ENCODE results near the gene BBX. TPM values are rescaled to one million over a fixed set of nuclear protein-coding genes. Genes with fewer than 3 reads are reported as not detected.

Gene BBX
- total RNA-seq, 2 donors from 2014 or later = 57.4 to 74.5 TPM

DNA sequence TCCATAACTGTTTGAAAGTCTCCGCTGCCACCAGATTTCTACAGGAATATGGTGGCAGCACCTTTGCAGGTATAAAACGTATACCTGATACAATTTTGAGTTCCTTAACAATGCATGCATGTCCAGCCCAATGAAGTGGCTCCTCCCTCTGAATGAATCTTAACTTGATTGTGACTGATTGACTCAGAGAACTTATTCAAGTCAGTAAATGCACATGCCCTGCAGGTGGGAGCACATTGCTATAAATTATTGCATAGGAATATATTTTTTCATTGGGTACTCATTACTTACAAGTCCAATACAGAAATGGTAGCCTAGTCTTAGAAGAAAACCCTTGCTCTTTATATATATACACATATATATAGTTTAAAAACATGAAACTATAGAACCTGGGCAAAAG is 259.3 kb downstream of the BBX start:
- DNase-seq (ENCODE audit: low spot score) (no peak), ATAC-seq (ENCODE audit: insufficient number of reproducible peaks, low FRiP score, low read depth) (no peak)
- no peaks in the 10 kb centered on the region for H3K9me3 ChIP-seq
- H3K27ac ChIP-seq = no peak overlapping the region
- H3K27me3 ChIP-seq (replicated peaks; ENCODE audit: insufficient read depth) = no peaks in the 10 kb centered on the region
- peaks cover 6% of the 10 kb centered on the region for H3K36me3 ChIP-seq
- TF ChIP-seq CTCF (IDR thresholded peaks at IDR 0.05) = no peak
- H3K4me1 ChIP-seq (ENCODE audit: control insufficient read depth in 1 of 2, low read depth in 2 of 2) = no peaks in the 10 kb centered on the region
- no peak overlapping the region for H3K4me3 ChIP-seq

GRCh38 chr3:107790612-107791011 is 267.9 kb downstream of the BBX start:
- Histone ChIP-seq H3K27ac (no peak overlapping the region), H3K27me3 (replicated peaks; ENCODE audit: insufficient read depth) (no peaks in the 10 kb centered on the region), H3K4me1 (ENCODE audit: control insufficient read depth in 1 of 2, low read depth in 2 of 2) (peaks cover 10 to 13% of the 10 kb centered on the region in 2 donors), H3K36me3 (no peaks in the 10 kb centered on the region), H3K4me3 (no peak overlapping the region), H3K9me3 (no peaks in the 10 kb centered on the region)
- TF ChIP-seq CTCF (IDR thresholded peaks at IDR 0.05) = no peak
- no peak for ATAC-seq (ENCODE audit: insufficient number of reproducible peaks, low FRiP score, low read depth)
- no peak for DNase-seq (ENCODE audit: low spot score)

DNA sequence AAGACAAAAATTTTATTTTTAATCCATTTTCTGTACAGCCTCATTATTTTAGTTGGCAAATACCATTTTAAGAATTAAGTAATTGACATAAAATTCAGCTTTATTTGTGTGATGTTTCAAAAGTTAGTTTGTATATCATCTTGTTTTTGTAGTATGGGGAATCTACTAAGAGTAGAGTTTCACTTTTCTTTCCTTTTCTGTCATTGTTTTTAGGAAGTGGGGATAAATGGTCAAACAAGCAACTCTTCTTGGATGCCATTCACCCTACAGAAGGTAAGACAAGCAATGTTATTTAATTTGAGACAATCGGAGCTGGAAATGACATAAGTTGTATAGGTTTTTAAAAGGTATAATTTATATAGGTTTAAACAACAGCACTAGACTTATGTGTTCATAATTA is 268.3 kb downstream of the BBX start:
- no peaks in the 10 kb centered on the region for H3K27me3 ChIP-seq (replicated peaks; ENCODE audit: insufficient read depth)
- TF ChIP-seq CTCF (IDR thresholded peaks at IDR 0.05) = no peak
- no peak overlapping the region for H3K27ac ChIP-seq
- ATAC-seq (ENCODE audit: insufficient number of reproducible peaks, low FRiP score, low read depth) (no peak), DNase-seq (ENCODE audit: low spot score) (no peak)
- H3K4me1 ChIP-seq (ENCODE audit: control insufficient read depth in 1 of 2, low read depth in 2 of 2) = peaks cover 11 to 17% of the 10 kb centered on the region in 2 donors
- no peaks in the 10 kb centered on the region for H3K9me3 ChIP-seq
- H3K36me3 ChIP-seq = no peaks in the 10 kb centered on the region
- H3K4me3 ChIP-seq = no peak overlapping the region

DNA sequence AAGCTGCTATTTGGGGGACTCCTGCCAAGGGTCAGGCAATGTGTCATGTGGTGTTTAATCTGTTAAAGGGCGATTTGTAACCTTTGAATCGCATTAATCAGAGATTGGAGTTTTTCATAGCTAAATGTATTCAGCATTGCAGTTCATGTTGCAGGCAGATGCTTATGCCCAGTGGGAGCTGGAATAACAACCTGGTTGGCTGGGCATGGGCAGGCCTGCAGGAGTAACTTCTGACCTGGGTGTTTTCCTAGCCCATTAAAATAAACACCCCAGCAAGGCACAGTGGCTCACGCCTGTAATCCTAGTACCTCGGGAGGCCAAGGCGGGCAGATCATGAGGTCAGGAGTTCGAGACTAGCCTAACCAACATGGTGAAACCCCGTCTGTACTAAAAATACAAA is 268.7 kb downstream of the BBX start:
- DNase-seq (ENCODE audit: low spot score) (no peak), ATAC-seq (ENCODE audit: insufficient number of reproducible peaks, low FRiP score, low read depth) (no peak)
- Histone ChIP-seq H3K4me3 (no peak overlapping the region), H3K36me3 (no peaks in the 10 kb centered on the region), H3K9me3 (no peaks in the 10 kb centered on the region), H3K4me1 (ENCODE audit: control insufficient read depth in 1 of 2, low read depth in 2 of 2) (peaks cover 13 to 21% of the 10 kb centered on the region in 2 donors), H3K27me3 (replicated peaks; ENCODE audit: insufficient read depth) (no peaks in the 10 kb centered on the region), H3K27ac (no peak overlapping the region)
- TF ChIP-seq CTCF (IDR thresholded peaks at IDR 0.05) = no peak

DNA sequence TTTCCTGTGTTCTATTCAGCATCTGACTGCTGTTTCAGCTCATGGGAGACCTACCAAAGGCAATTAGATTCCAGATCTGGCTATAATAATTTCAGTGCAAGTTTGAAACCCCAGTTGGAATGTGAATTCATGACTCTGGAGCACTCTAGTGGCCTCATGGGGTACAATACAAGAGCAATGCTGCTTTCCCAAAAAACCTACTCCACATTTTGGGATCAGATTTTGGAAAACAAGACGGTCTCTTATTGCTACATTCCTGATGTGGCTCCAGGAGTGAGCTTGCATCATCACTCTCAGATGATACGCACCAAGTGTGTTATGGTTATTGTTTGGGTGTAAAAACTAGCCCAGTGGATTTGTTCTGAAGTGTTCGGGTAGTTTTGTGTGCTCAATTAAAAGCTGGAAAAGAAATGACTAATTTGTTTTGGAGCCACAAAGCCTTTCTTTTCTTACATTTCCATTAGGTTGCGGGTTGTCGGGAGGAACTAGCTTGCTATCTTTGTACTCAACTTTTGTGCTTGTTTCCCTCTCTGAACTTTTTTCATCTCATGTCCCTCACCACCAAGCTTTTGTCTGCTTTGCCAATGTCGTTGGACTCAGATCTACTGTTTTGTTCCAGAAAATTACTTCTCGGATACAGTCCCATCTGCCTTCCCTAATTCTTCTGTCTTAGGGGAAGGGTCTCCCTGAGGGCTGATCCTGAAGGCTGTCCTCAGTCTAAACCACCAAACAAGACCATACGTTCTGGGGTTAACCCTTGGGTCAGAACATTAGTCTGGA is 272.1 kb downstream of the BBX start:
- peak overlapping the region; percentile 60 to 73 for H3K27ac ChIP-seq
- no peaks in the 10 kb centered on the region for H3K36me3 ChIP-seq
- TF ChIP-seq CTCF (IDR thresholded peaks at IDR 0.05) = peak; percentile 47
- DNase-seq (ENCODE audit: low spot score) (no peak), ATAC-seq (ENCODE audit: insufficient number of reproducible peaks, low FRiP score, low read depth) (no peak)
- H3K4me3 ChIP-seq = no peak overlapping the region
- peaks cover 32 to 52% of the 10 kb centered on the region in 2 donors for H3K4me1 ChIP-seq (ENCODE audit: control insufficient read depth in 1 of 2, low read depth in 2 of 2)
- H3K9me3 ChIP-seq = no peaks in the 10 kb centered on the region
- no peaks in the 10 kb centered on the region for H3K27me3 ChIP-seq (replicated peaks; ENCODE audit: insufficient read depth)

Data from thoracic aorta (tissue), 2 donors.